CD4-positive, alpha-beta memory T cell (primary cell): Measurements from ENCODE around the gene TBC1D10A. TPM values are rescaled to one million over a fixed set of nuclear protein-coding genes. Genes with fewer than 3 reads are reported as not detected.

Source experiments
- CTCF ChIA-PET: fragments of 350-600 bp; sonication (Branson Sonifier 250); formaldehyde crosslinking; loops from one replicate; lab custom pipeline; 2021; ENCODE audit warnings: inconsistent platforms; ENCODE audit not compliant: partially characterized antibody; lab: Charles Lee
- POLR2A ChIA-PET: fragments of 350-600 bp; sonication (Branson Sonifier 250); formaldehyde crosslinking; loops from one replicate; lab custom pipeline; 2021; ENCODE audit not compliant: partially characterized antibody; lab: Charles Lee
- DNase-seq, 5 donors: peaks; one replicate each; pipeline versions ENCODE4 v3.0.0 to v3.0.0-alpha.2; 2020 to 2022; ENCODE audit warnings: mixed read lengths in 1 of 5
- H3K27ac ChIP-seq: one replicate; pipeline ENCODE4 v1.7.0; 2013; ENCODE audit warnings: low read depth, low read length
- H3K27me3 ChIP-seq: 2 replicates; pipeline ENCODE4 v1.7.0; 2013; ENCODE audit warnings: mild to moderate bottlenecking, low read length, moderate library complexity; ENCODE audit not compliant: insufficient read depth
- H3K36me3 ChIP-seq: 2 replicates; pipeline ENCODE4 v1.7.0; 2013; ENCODE audit warnings: mild to moderate bottlenecking, low read length, moderate library complexity; ENCODE audit not compliant: insufficient read depth
- H3K4me1 ChIP-seq: 2 replicates; pipeline ENCODE4 v1.7.0; 2013; ENCODE audit warnings: mild to moderate bottlenecking, low read length, moderate library complexity; ENCODE audit not compliant: insufficient read depth
- H3K4me3 ChIP-seq, 2 donors: one replicate each; pipeline ENCODE4 v1.7.0; 2013; ENCODE audit warnings: low read length in 2 of 2, mild to moderate bottlenecking in 1 of 2
- H3K9me3 ChIP-seq, 2 donors: one replicate each; pipeline ENCODE4 v1.7.0; 2013; ENCODE audit warnings: low read length in 2 of 2, control low read depth in 1 of 2; ENCODE audit not compliant: control insufficient read depth in 1 of 2
- H3K27ac Mint-ChIP-seq, 7 donors: one replicate each; pipeline ENCODE4 v1.8.0; 2020 to 2021; ENCODE audit warnings: mixed read lengths in 7 of 7, mild to moderate bottlenecking in 6 of 7, inconsistent platforms in 3 of 7, moderate library complexity in 3 of 7
- H3K27me3 Mint-ChIP-seq, 2 donors: one replicate each; pipeline ENCODE4 v1.8.0; 2020 to 2021; ENCODE audit warnings: mixed read lengths in 2 of 2
- H3K36me3 Mint-ChIP-seq, 2 donors: one replicate each; pipeline ENCODE4 v1.8.0; 2020 to 2021; ENCODE audit warnings: mixed read lengths in 2 of 2, inconsistent platforms in 1 of 2, mild to moderate bottlenecking in 1 of 2
- H3K4me1 Mint-ChIP-seq, 4 donors: one replicate each; pipeline ENCODE4 v1.8.0; 2020 to 2021; ENCODE audit warnings: mixed read lengths in 4 of 4, mild to moderate bottlenecking in 1 of 4
- H3K4me3 Mint-ChIP-seq, 8 donors: one replicate each; pipeline ENCODE4 v1.8.0; 2020 to 2021; ENCODE audit warnings: mixed read lengths in 8 of 8, mild to moderate bottlenecking in 7 of 8, moderate library complexity in 6 of 8, inconsistent platforms in 3 of 8
- H3K9me3 Mint-ChIP-seq, 8 donors: one replicate each; pipeline ENCODE4 v1.8.0; 2020 to 2021; ENCODE audit warnings: mixed read lengths in 8 of 8, mild to moderate bottlenecking in 5 of 8, inconsistent platforms in 3 of 8, moderate library complexity in 1 of 8
- intact Hi-C: fragments of 100-400 bp; cut with micrococcal nuclease; formaldehyde crosslinking; loops from one replicate; pipeline ENCODE4 v1.15.1; 2023
- polyA plus RNA-seq, 2 donors: library from polyadenylated mRNA; unstranded; fragments of 300-500 nt; fragmentation: Illumina TruSeq; gene quantifications; one replicate each; pipeline ENCODE4 v1.2.3, GENCODE V29; 2021
- total RNA-seq, 2 experiments: library from RNA; stranded (reverse); gene quantifications; one replicate each; pipeline ENCODE4 v1.2.3, GENCODE V29; 2021

Gene TBC1D10A
- total and polyA plus RNA-seq, 4 experiments from 2014 or later: 60.6 to 76.8 (median 61.9) TPM

- intact Hi-C loops: no loop called here
- Mint-ChIP-seq H3K27ac (no peak overlapping the region), H3K4me1 (peaks cover 5 to 13% (median 6%) of the 10 kb centered on the region in 4 donors), H3K27me3 (no peaks in the 10 kb centered on the region), H3K36me3 (no peaks in the 10 kb centered on the region), H3K4me3 (no peak overlapping the region), H3K9me3 (no peaks in the 10 kb centered on the region)
- POLR2A ChIA-PET: no interaction called here
- Histone ChIP-seq H3K9me3 (no peaks in the 10 kb centered on the region), H3K27ac (no peak overlapping the region), H3K27me3 (no peaks in the 10 kb centered on the region), H3K36me3 (no peaks in the 10 kb centered on the region), H3K4me3 (no peak overlapping the region), H3K4me1 (peaks cover 5% of the 10 kb centered on the region)
- CTCF ChIA-PET: interaction anchor here (1.6 to 1.7 kb wide), 2 partner anchors 140 to 149 kb away, joined by 3 to 9 read pairs; no protein-coding TSS in a partner anchor
- DNase-seq: no peak
These were observed 72.4 kb downstream of the TBC1D10A start for GRCh38 chr22:30254314-30254713.

GRCh38 chr22:30253205-30253852 lies 73.4 kb downstream of the TBC1D10A start:
- Mint-ChIP-seq H3K27ac (peak overlapping the region in 1 of 7 donors; percentile 85), H3K4me3 (no peak overlapping the region), H3K36me3 (no peaks in the 10 kb centered on the region), H3K27me3 (peaks cover 0 to 3% of the 10 kb centered on the region in 2 donors), H3K9me3 (no peaks in the 10 kb centered on the region), H3K4me1 (peaks cover 10 to 17% (median 10%) of the 10 kb centered on the region in 4 donors)
- Histone ChIP-seq H3K36me3 (no peaks in the 10 kb centered on the region), H3K9me3 (no peaks in the 10 kb centered on the region), H3K4me1 (peaks cover 5% of the 10 kb centered on the region), H3K27me3 (no peaks in the 10 kb centered on the region), H3K4me3 (no peak overlapping the region), H3K27ac (no peak overlapping the region)
- POLR2A ChIA-PET: no interaction called here
- CTCF ChIA-PET: no interaction called here
- no peak for DNase-seq
- intact Hi-C loops: no loop called here

GRCh38 chr22:30252411-30253204 lies 74.1 kb downstream of the TBC1D10A start:
- Mint-ChIP-seq H3K4me1 (peaks cover 13 to 24% (median 16%) of the 10 kb centered on the region in 4 donors), H3K36me3 (no peaks in the 10 kb centered on the region), H3K27me3 (peaks cover 2 to 5% of the 10 kb centered on the region in 2 donors), H3K27ac (peak overlapping the region in 1 of 7 donors; percentile 85), H3K4me3 (no peak overlapping the region), H3K9me3 (no peaks in the 10 kb centered on the region)
- Histone ChIP-seq H3K27me3 (no peaks in the 10 kb centered on the region), H3K4me1 (peaks cover 5% of the 10 kb centered on the region), H3K27ac (no peak overlapping the region), H3K36me3 (no peaks in the 10 kb centered on the region), H3K9me3 (no peaks in the 10 kb centered on the region), H3K4me3 (no peak overlapping the region)
- intact Hi-C loops: no loop called here
- CTCF ChIA-PET: no interaction called here
- POLR2A ChIA-PET: no interaction called here
- no peak for DNase-seq

DNA sequence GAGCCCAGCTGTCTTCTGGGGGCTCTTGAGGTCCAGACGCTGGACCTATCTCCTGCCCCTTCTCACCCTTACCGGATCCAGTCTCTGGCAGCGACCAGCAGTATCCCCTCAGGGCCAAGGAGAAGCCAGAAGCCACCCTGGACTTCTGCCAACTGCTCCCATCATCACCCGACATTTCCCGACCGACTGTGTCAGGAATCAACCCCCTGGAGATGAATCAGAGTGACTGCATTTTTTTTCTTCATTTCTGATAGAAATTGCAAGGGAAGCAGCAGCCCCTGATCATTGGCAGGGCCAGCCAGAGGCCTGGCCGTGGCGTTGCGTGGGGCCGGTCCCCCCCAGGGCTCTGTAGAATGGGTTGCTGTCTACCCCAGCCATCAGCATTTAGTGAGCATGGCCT lies 75.0 kb downstream of the TBC1D10A start:
- no peak for DNase-seq
- no peak overlapping the region for H3K4me3 Mint-ChIP-seq
- H3K4me1 Mint-ChIP-seq: peaks cover 14 to 32% (median 21%) of the 10 kb centered on the region in 4 donors
- H3K27ac Mint-ChIP-seq: no peak overlapping the region
- no peaks in the 10 kb centered on the region for H3K36me3 Mint-ChIP-seq
- H3K27me3 Mint-ChIP-seq: peaks cover 2 to 5% of the 10 kb centered on the region in 2 donors
- CTCF ChIA-PET: interaction anchor here (2.0 kb wide), 1 partner anchor 144 kb away, joined by 6 read pairs; no protein-coding TSS in a partner anchor
- no peaks in the 10 kb centered on the region for H3K9me3 ChIP-seq
- POLR2A ChIA-PET: no interaction called here
- H3K27me3 ChIP-seq: no peaks in the 10 kb centered on the region
- H3K36me3 ChIP-seq: no peaks in the 10 kb centered on the region
- H3K27ac ChIP-seq: no peak overlapping the region
- peaks cover 12% of the 10 kb centered on the region for H3K4me1 ChIP-seq
- intact Hi-C loops: no loop called here
- H3K4me3 ChIP-seq: no peak overlapping the region
- no peaks in the 10 kb centered on the region for H3K9me3 Mint-ChIP-seq

GRCh38 chr22:30250661-30251267 lies 76.0 kb downstream of the TBC1D10A start:
- DNase-seq: no peak
- CTCF ChIA-PET: interaction anchor here (2.0 kb wide), 1 partner anchor 143 kb away, joined by 6 read pairs; no protein-coding TSS in a partner anchor

DNA sequence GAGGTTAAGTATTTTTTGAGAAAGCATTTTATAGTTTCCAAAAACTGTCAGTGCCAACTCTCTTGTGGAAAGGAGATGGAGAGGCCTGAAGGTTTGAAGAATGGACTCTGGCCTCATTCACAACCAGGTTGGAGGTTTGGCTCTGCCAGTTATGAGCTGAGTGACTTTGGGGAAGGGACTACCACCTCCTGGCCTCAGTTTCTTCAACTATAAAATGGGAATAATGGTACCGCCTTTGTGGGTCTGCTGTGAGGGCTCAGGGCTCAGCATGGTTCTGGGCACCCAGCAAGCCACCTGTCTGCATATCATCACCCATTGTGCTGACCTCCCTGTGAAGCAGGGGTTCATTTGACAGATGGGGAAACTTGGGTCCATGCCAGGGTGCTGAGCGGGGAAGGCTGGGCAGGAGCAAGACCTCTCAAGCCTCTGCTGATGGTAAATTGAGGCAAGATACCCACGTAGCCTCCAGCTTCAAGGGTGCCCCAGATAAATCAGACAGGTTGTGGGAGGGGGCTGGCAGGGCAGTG lies 76.6 kb downstream of the TBC1D10A start:
- DNase-seq: no peak
- H3K36me3 Mint-ChIP-seq: no peaks in the 10 kb centered on the region
- ChIA-PET CTCF (interaction anchor here (2.0 kb wide), 1 partner anchor 142 kb away, joined by 6 read pairs; no protein-coding TSS in a partner anchor), POLR2A (no interaction called here)
- Histone ChIP-seq H3K36me3 (no peaks in the 10 kb centered on the region), H3K27ac (no peak overlapping the region), H3K9me3 (no peaks in the 10 kb centered on the region), H3K4me1 (peaks cover 28% of the 10 kb centered on the region), H3K27me3 (no peaks in the 10 kb centered on the region), H3K4me3 (no peak overlapping the region)
- peaks cover 20 to 48% (median 31%) of the 10 kb centered on the region in 4 donors for H3K4me1 Mint-ChIP-seq
- H3K9me3 Mint-ChIP-seq: no peaks in the 10 kb centered on the region
- H3K27me3 Mint-ChIP-seq: peaks cover 2 to 8% of the 10 kb centered on the region in 2 donors
- H3K4me3 Mint-ChIP-seq: no peak overlapping the region
- no peak overlapping the region for H3K27ac Mint-ChIP-seq
- intact Hi-C loops: no loop called here

More at GRCh38 chr22:30250661-30251267, 76.0 kb downstream of the TBC1D10A start:
- Histone ChIP-seq H3K36me3 (no peaks in the 10 kb centered on the region), H3K4me3 (no peak overlapping the region), H3K27me3 (no peaks in the 10 kb centered on the region), H3K4me1 (peaks cover 21% of the 10 kb centered on the region), H3K9me3 (no peaks in the 10 kb centered on the region), H3K27ac (no peak overlapping the region)
- no peak overlapping the region for H3K4me3 Mint-ChIP-seq
- POLR2A ChIA-PET: no interaction called here
- no peak overlapping the region for H3K27ac Mint-ChIP-seq
- intact Hi-C loops: no loop called here
- peaks cover 2 to 8% of the 10 kb centered on the region in 2 donors for H3K27me3 Mint-ChIP-seq
- H3K36me3 Mint-ChIP-seq: no peaks in the 10 kb centered on the region
- H3K4me1 Mint-ChIP-seq: peaks cover 17 to 41% (median 26%) of the 10 kb centered on the region in 4 donors
- no peaks in the 10 kb centered on the region for H3K9me3 Mint-ChIP-seq
